HEK293 (cell line): ENCODE measurements around the gene RASSF8.

Source experiments
- CTCF ChIA-PET: fragments of 350-600 bp; formaldehyde crosslinking; extraction: SDS; loops from one replicate; lab custom pipeline; 2021; ENCODE audit warnings: antibody characterized with exemption; lab: Yijun Ruan, JAX
- POLR2A ChIA-PET: fragments of 300-600 bp; formaldehyde crosslinking; extraction: SDS; loops from one replicate; lab custom pipeline; 2020; ENCODE audit warnings: antibody characterized with exemption, inconsistent platforms; lab: Yijun Ruan, JAX
- H3K27ac ChIP-seq: fragments of 200-500 bp; sonication (Bioruptor generic); 2 replicates; pipeline ENCODE4 v1.5.1; 2014; ENCODE audit warnings: low read depth, low read length, control low read depth, inconsistent platforms; ENCODE audit errors: extremely low read depth
- H3K36me3 ChIP-seq, 2 experiments: fragments of 200-500 bp in 1 of 2; sonication (Bioruptor generic) in 1 of 2; 1 replicate in 1 of 2; 2 replicates in 1 of 2; pipeline ENCODE4 v1.5.1; 2014 to 2017; ENCODE audit warnings: inconsistent platforms in 2 of 2, low read length in 2 of 2; ENCODE audit not compliant: control insufficient read depth in 2 of 2, insufficient read depth in 1 of 2
- H3K4me1 ChIP-seq: fragments of 200-500 bp; sonication (Bioruptor generic); 2 replicates; pipeline ENCODE4 v1.5.1; 2014; ENCODE audit warnings: mild to moderate bottlenecking, low read length, inconsistent platforms; ENCODE audit not compliant: control insufficient read depth, insufficient read depth
- H3K4me3 ChIP-seq: 2 replicates; pipeline ENCODE4 v1.5.1; 2011; ENCODE audit warnings: low read depth, mild to moderate bottlenecking, control low read depth, low read length, moderate library complexity
- H3K9me3 ChIP-seq: fragments of 200-500 bp; sonication (Bioruptor generic); 2 replicates; pipeline ENCODE4 v1.5.1; 2014; ENCODE audit warnings: low read depth, low read length, inconsistent platforms; ENCODE audit not compliant: control insufficient read depth, insufficient read depth
- AEBP2 ChIP-seq: fragments of 450-650 bp; formaldehyde crosslinking; IDR thresholded peaks from 2 replicates; pipeline ENCODE4 v1.5.1; 2016; ENCODE audit warnings: missing biosample characterization, missing genetic modification characterization, borderline replicate concordance
- FEZF1 ChIP-seq: fragments of 450-650 bp; formaldehyde crosslinking; IDR thresholded peaks from 2 replicates; pipeline ENCODE4 v1.5.1; 2016; ENCODE audit warnings: missing biosample characterization, missing genetic modification characterization
- GLI4 ChIP-seq: fragments of 450-650 bp; formaldehyde crosslinking; IDR thresholded peaks from 2 replicates; pipeline ENCODE4 v1.5.1; 2016; ENCODE audit warnings: missing biosample characterization, missing genetic modification characterization
- KLF16 ChIP-seq: fragments of 450-650 bp; formaldehyde crosslinking; IDR thresholded peaks from 2 replicates; pipeline ENCODE4 v1.5.1; 2017; ENCODE audit warnings: missing biosample characterization, missing genetic modification characterization
- PRDM4 ChIP-seq: fragments of 450-650 bp; formaldehyde crosslinking; IDR thresholded peaks from 2 replicates; pipeline ENCODE4 v1.5.1; 2017; ENCODE audit warnings: missing biosample characterization, missing genetic modification characterization
- WT1 ChIP-seq: fragments of 450-650 bp; formaldehyde crosslinking; IDR thresholded peaks from 2 replicates; pipeline ENCODE4 v1.5.1; 2016; ENCODE audit warnings: missing biosample characterization, missing genetic modification characterization
- ZBTB10 ChIP-seq: fragments of 450-650 bp; formaldehyde crosslinking; IDR thresholded peaks from 2 replicates; pipeline ENCODE4 v1.5.1; 2016; ENCODE audit warnings: missing biosample characterization, missing genetic modification characterization
- ZBTB21 ChIP-seq: fragments of 450-650 bp; formaldehyde crosslinking; IDR thresholded peaks from 2 replicates; pipeline ENCODE4 v1.5.1; 2017; ENCODE audit warnings: missing biosample characterization, missing genetic modification characterization
- ZBTB44 ChIP-seq: fragments of 450-650 bp; IDR thresholded peaks from 2 replicates; pipeline ENCODE4 v1.5.1; 2018; ENCODE audit warnings: missing biosample characterization, mild to moderate bottlenecking, missing genetic modification characterization
- ZNF132 ChIP-seq: fragments of 450-650 bp; formaldehyde crosslinking; IDR thresholded peaks from 2 replicates; pipeline ENCODE4 v1.5.1; 2017; ENCODE audit warnings: missing biosample characterization, missing genetic modification characterization, borderline replicate concordance
- ZNF16 ChIP-seq: fragments of 450-650 bp; formaldehyde crosslinking; IDR thresholded peaks from 2 replicates; pipeline ENCODE4 v1.5.1; 2016; ENCODE audit warnings: low read depth, missing biosample characterization, missing genetic modification characterization
- ZNF175 ChIP-seq: fragments of 450-650 bp; formaldehyde crosslinking; IDR thresholded peaks from 2 replicates; pipeline ENCODE4 v1.5.1; 2016; ENCODE audit warnings: missing biosample characterization, missing genetic modification characterization
- ZNF184 ChIP-seq: fragments of 450-650 bp; IDR thresholded peaks from 2 replicates; pipeline ENCODE4 v1.5.1; 2018; ENCODE audit warnings: missing biosample characterization, mild to moderate bottlenecking, missing genetic modification characterization
- ZNF202 ChIP-seq: fragments of 450-650 bp; formaldehyde crosslinking; IDR thresholded peaks from 2 replicates; pipeline ENCODE4 v1.5.1; 2016; ENCODE audit warnings: missing biosample characterization, missing genetic modification characterization, borderline replicate concordance
- ZNF366 ChIP-seq: fragments of 450-650 bp; formaldehyde crosslinking; conservative IDR thresholded peaks from 2 replicates; pipeline ENCODE4 v1.5.1; 2016; ENCODE audit warnings: missing biosample characterization, missing genetic modification characterization
- ZNF37A ChIP-seq: fragments of 450-650 bp; IDR thresholded peaks from 2 replicates; pipeline ENCODE4 v1.5.1; 2018; ENCODE audit warnings: missing biosample characterization, missing genetic modification characterization
- ZNF391 ChIP-seq: fragments of 450-650 bp; formaldehyde crosslinking; IDR thresholded peaks from 2 replicates; pipeline ENCODE4 v1.5.1; 2016; ENCODE audit warnings: low read depth, missing biosample characterization, missing genetic modification characterization, borderline replicate concordance
- ZNF423 ChIP-seq: fragments of 450-650 bp; formaldehyde crosslinking; IDR thresholded peaks from 2 replicates; pipeline ENCODE4 v1.5.1; 2016; ENCODE audit warnings: missing biosample characterization, missing genetic modification characterization
- ZNF514 ChIP-seq: fragments of 450-650 bp; formaldehyde crosslinking; IDR thresholded peaks from 2 replicates; pipeline ENCODE4 v1.5.1; 2016; ENCODE audit warnings: missing biosample characterization, missing genetic modification characterization
- ZNF558 ChIP-seq: fragments of 450-650 bp; formaldehyde crosslinking; IDR thresholded peaks from 2 replicates; pipeline ENCODE4 v1.5.1; 2016; ENCODE audit warnings: missing biosample characterization, missing genetic modification characterization
- ZNF707 ChIP-seq: fragments of 450-650 bp; formaldehyde crosslinking; IDR thresholded peaks from 2 replicates; pipeline ENCODE4 v1.5.1; 2016; ENCODE audit warnings: missing biosample characterization, missing genetic modification characterization
- ZNF785 ChIP-seq: fragments of 450-650 bp; formaldehyde crosslinking; IDR thresholded peaks from 2 replicates; pipeline ENCODE4 v1.5.1; 2016; ENCODE audit warnings: missing biosample characterization, missing genetic modification characterization
- ZNF791 ChIP-seq: fragments of 450-650 bp; formaldehyde crosslinking; IDR thresholded peaks from 2 replicates; pipeline ENCODE4 v1.5.1; 2016; ENCODE audit warnings: missing biosample characterization, missing genetic modification characterization
- ZNF843 ChIP-seq: fragments of 450-650 bp; formaldehyde crosslinking; IDR thresholded peaks from 2 replicates; pipeline ENCODE4 v1.5.1; 2016; ENCODE audit warnings: missing biosample characterization, missing genetic modification characterization
- ZSCAN16 ChIP-seq: fragments of 450-650 bp; formaldehyde crosslinking; IDR thresholded peaks from 2 replicates; pipeline ENCODE4 v1.5.1; 2016; ENCODE audit warnings: missing biosample characterization, missing genetic modification characterization
- ZSCAN4 ChIP-seq: fragments of 450-650 bp; formaldehyde crosslinking; IDR thresholded peaks from 2 replicates; pipeline ENCODE4 v1.5.1; 2017; ENCODE audit warnings: missing biosample characterization, missing genetic modification characterization

The RASSF8 gene

GRCh38 chr12:25971654-25972041 lies 13.2 kb downstream of the RASSF8 start:
- ChIA-PET POLR2A (no interaction called here), CTCF (interaction anchor here (0.5 to 1.0 kb wide), 5 partner anchors 12 to 643 kb away, joined by 3 to 8 read pairs (median 4); no protein-coding TSS in a partner anchor)
- H3K9me3 ChIP-seq = no peaks in the 10 kb centered on the region
- H3K27ac ChIP-seq = no peak overlapping the region
- H3K4me1 ChIP-seq = peaks cover 3% of the 10 kb centered on the region
- no peaks in the 10 kb centered on the region for H3K36me3 ChIP-seq
- TF ChIP-seq ZNF132 (tag by site-specific recombination) (no peak), KLF16 (tag by site-specific recombination) (no peak), PRDM4 (tag by site-specific recombination) (no peak), ZBTB44 (tag by site-specific recombination) (no peak), GLI4 (no peak), AEBP2 (tag by site-specific recombination) (no peak), ZNF37A (tag by site-specific recombination) (no peak), ZSCAN4 (tag by site-specific recombination) (no peak), ZNF514 (no peak), ZNF423 (tag by site-specific recombination) (no peak), ZNF175 (tag by site-specific recombination) (no peak), ZNF707 (tag by site-specific recombination) (no peak), ZNF366 (tag by site-specific recombination) (no peak), ZNF16 (tag by site-specific recombination) (no peak), FEZF1 (tag by site-specific recombination) (no peak), WT1 (tag by site-specific recombination) (no peak)
- TF ChIP-seq, all 188 proteins: peak for 0
- no peak overlapping the region for H3K4me3 ChIP-seq

GRCh38 chr12:25972783-25973182 lies 14.3 kb downstream of the RASSF8 start:
- Histone ChIP-seq H3K9me3 (no peaks in the 10 kb centered on the region), H3K4me1 (peaks cover 6% of the 10 kb centered on the region), H3K4me3 (no peak overlapping the region), H3K36me3 (no peaks in the 10 kb centered on the region), H3K27ac (no peak overlapping the region)
- ChIA-PET CTCF (interaction anchor here (0.6 to 1.0 kb wide), 2 partner anchors 13 to 17 kb away, joined by 3 to 8 read pairs; no protein-coding TSS in a partner anchor), POLR2A (no interaction called here)
- TF ChIP-seq ZBTB10 (tag by site-specific recombination) (no peak), ZSCAN16 (tag by site-specific recombination) (no peak), ZBTB21 (tag by site-specific recombination) (no peak), ZNF785 (tag by site-specific recombination) (no peak), ZNF791 (no peak), ZNF843 (tag by site-specific recombination) (no peak), ZNF391 (tag by site-specific recombination) (no peak), ZNF202 (no peak), ZNF707 (tag by site-specific recombination) (no peak), ZBTB44 (tag by site-specific recombination) (no peak), ZNF184 (tag by site-specific recombination) (no peak), ZNF558 (tag by site-specific recombination) (no peak)
